Breast epithelium (tissue), 4 donors: ENCODE measurements around the gene TRNP1. TPM values are rescaled to one million over a fixed set of nuclear protein-coding genes. Genes with fewer than 3 reads are reported as not detected.

Source experiments
- DNase-seq, 2 donors: peaks; one replicate each; pipeline ENCODE4 v3.0.0-alpha.2; 2019; ENCODE audit warnings: low spot score in 2 of 2
- H3K27ac ChIP-seq, 2 donors: fragments of 200-600 bp; sonication (generic) in 1 of 2; one replicate each; pipeline ENCODE4 v1.5.1; 2016 to 2019; ENCODE audit warnings: mild to moderate bottlenecking in 1 of 2
- H3K27me3 ChIP-seq, 2 donors: fragments of 200-600 bp; sonication (generic) in 1 of 2; one replicate each; pipeline versions ENCODE4 v1.5.1 to v1.6.0; 2017 to 2019; ENCODE audit warnings: control low read depth in 1 of 2, mild to moderate bottlenecking in 1 of 2
- H3K36me3 ChIP-seq: fragments of 200-600 bp; one replicate; pipeline ENCODE4 v1.5.1; 2019
- H3K4me1 ChIP-seq, 2 donors: fragments of 200-600 bp; sonication (generic); one replicate each; pipeline ENCODE4 v1.5.1; 2016 to 2019; ENCODE audit warnings: control low read depth in 1 of 2
- H3K4me3 ChIP-seq, 3 donors: fragments of 200-600 bp; sonication (generic); 1 replicate in 2 of 3; 2 replicates in 1 of 3; pipeline ENCODE4 v1.5.1; 2016 to 2019; ENCODE audit warnings: mild to moderate bottlenecking in 3 of 3, moderate library complexity in 2 of 3
- H3K9me3 ChIP-seq, 2 donors: fragments of 200-600 bp; sonication (generic) in 1 of 2; one replicate each; pipeline ENCODE4 v1.5.1; 2016 to 2019; ENCODE audit warnings: control low read depth in 1 of 2
- POLR2A ChIP-seq: fragments of 450-650 bp; IDR thresholded peaks from one replicate; pipeline ENCODE4 v1.6.1; 2016; ENCODE audit warnings: antibody characterized with exemption, mild to moderate bottlenecking, moderate library complexity
- POLR2AphosphoS5 ChIP-seq, 3 donors: sonication (generic); formaldehyde crosslinking; IDR thresholded peaks; one replicate each; pipeline ENCODE4 v1.6.1; 2017; ENCODE audit warnings: antibody characterized with exemption in 3 of 3
- intact Hi-C: fragments of 100-400 bp; cut with DNase I; formaldehyde crosslinking; loops from one replicate; pipeline ENCODE4 v1.15.1; 2023; ENCODE audit warnings: low total_unique reads
- total RNA-seq, 3 donors: library from RNA; depleted of rRNA; stranded (reverse); fragments of >200 nt; gene quantifications; one replicate each; pipeline ENCODE4 v1.1.0, GENCODE V29; 2016
- TF ChIP-seq, protein P1 (sequence below), 3 donors: fragments of 450-650 bp; IDR thresholded peaks; one replicate each; pipeline ENCODE4 v1.5.1; 2016 to 2017; ENCODE audit warnings: antibody characterized with exemption in 3 of 3, mild to moderate bottlenecking in 3 of 3, moderate library complexity in 3 of 3

TRNP1 gene
- total RNA-seq, 3 donors from 2014 or later: 1.6 to 27.8 (median 16.7) TPM

DNA sequence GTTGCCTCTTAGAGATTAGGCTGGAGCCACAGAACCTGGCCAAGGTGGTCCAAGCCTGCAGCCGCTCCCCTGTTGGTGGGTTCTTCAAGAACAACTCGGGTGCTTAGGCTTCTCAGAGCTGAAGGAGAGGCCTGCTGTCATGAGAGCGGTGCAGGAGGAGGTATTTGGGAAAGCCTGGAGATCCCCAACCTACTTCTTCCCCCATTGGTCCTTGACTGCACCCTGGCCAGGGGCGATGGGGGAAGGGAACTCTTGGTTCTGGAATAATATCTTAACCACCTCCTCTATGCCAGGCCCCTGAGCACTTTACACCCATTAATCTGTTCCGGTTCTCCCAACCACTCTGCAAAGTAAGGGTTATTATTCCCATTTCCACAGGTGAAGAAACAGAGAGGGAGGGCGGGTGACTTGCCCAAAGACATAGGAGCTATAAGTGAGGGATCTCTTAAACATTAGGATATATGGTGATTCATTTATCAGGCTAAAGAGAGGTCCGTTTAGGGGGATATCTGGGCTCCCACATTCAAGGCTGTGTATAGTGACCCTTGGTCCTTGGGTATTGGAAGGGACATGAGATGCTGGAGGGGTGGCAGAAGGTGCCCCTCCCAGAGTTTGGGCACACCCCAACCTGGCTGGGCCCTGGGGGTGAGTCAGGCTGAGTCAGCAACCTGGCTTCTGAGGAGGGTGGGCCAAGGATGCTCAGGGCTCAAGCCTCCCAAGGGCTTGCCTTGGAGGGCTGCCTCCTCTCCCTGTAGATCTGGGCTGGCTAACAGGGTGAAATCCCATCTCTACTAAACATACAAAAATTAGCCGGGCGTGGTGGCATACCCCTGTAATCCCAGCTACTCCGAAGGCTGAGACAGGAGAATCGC is 5.2 kb downstream of the TRNP1 start:
- intact Hi-C loops: loop anchor here (2.0 kb wide), 1 partner anchor 14 kb away; the partner anchor contains the start of gene TENT5B
- Histone ChIP-seq H3K27ac (peak overlapping the region; percentile 95), H3K36me3 (no peaks in the 10 kb centered on the region), H3K4me1 (peaks cover 5 to 20% of the 10 kb centered on the region in 2 donors), H3K27me3 (peaks cover 0 to 5% of the 10 kb centered on the region in 2 donors), H3K4me3 (peak overlapping the region in 2 of 3 donors; percentile 44 to 62), H3K9me3 (no peaks in the 10 kb centered on the region)
- TF ChIP-seq POLR2A: no peak
- TF ChIP-seq, protein P1, sequence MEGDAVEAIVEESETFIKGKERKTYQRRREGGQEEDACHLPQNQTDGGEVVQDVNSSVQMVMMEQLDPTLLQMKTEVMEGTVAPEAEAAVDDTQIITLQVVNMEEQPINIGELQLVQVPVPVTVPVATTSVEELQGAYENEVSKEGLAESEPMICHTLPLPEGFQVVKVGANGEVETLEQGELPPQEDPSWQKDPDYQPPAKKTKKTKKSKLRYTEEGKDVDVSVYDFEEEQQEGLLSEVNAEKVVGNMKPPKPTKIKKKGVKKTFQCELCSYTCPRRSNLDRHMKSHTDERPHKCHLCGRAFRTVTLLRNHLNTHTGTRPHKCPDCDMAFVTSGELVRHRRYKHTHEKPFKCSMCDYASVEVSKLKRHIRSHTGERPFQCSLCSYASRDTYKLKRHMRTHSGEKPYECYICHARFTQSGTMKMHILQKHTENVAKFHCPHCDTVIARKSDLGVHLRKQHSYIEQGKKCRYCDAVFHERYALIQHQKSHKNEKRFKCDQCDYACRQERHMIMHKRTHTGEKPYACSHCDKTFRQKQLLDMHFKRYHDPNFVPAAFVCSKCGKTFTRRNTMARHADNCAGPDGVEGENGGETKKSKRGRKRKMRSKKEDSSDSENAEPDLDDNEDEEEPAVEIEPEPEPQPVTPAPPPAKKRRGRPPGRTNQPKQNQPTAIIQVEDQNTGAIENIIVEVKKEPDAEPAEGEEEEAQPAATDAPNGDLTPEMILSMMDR (IDR thresholded peaks at IDR 0.05): no peak
- TF ChIP-seq POLR2AphosphoS5 (IDR thresholded peaks at IDR 0.05): no peak
- DNase-seq: no peak

DNA sequence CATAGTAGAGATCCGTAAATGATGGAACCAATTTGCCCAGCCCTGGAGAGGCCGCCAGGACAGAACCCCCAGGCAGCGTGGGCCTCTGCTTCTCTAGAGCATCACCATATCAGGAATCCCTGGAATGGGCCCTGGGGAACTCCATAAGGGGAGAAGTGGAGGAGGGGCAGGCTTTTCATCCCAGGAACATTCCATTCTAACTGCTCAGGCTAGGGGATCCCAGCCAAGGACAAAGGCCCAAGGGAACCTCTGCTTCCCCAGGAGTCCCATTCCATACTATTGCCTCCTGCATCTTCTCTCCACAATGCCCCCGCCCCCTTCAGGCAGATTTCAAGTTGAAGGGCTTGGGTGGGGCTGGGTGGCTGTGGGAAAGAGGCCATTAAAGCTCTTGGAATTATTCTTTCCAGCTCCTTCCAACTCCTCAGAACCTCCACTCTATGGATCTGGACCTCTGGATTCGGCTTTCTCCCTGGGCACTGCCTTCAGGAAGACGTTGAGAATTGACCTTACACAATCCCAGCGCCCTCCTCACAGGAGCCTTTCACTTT is 6.0 kb downstream of the TRNP1 start:
- Histone ChIP-seq H3K36me3 (no peaks in the 10 kb centered on the region), H3K9me3 (no peaks in the 10 kb centered on the region), H3K27me3 (peaks cover 0 to 4% of the 10 kb centered on the region in 2 donors), H3K4me3 (no peak overlapping the region), H3K27ac (peak overlapping the region; percentile 95), H3K4me1 (peaks cover 8 to 27% of the 10 kb centered on the region in 2 donors)
- TF ChIP-seq POLR2A (no peak), POLR2AphosphoS5 (IDR thresholded peaks at IDR 0.05) (peak; percentile 63 to 85 (median 83))
- intact Hi-C loops: loop anchor here (2.0 kb wide), 1 partner anchor 13 kb away; the partner anchor contains the start of gene TENT5B
- peak; percentile 82 to 98 for DNase-seq

DNA sequence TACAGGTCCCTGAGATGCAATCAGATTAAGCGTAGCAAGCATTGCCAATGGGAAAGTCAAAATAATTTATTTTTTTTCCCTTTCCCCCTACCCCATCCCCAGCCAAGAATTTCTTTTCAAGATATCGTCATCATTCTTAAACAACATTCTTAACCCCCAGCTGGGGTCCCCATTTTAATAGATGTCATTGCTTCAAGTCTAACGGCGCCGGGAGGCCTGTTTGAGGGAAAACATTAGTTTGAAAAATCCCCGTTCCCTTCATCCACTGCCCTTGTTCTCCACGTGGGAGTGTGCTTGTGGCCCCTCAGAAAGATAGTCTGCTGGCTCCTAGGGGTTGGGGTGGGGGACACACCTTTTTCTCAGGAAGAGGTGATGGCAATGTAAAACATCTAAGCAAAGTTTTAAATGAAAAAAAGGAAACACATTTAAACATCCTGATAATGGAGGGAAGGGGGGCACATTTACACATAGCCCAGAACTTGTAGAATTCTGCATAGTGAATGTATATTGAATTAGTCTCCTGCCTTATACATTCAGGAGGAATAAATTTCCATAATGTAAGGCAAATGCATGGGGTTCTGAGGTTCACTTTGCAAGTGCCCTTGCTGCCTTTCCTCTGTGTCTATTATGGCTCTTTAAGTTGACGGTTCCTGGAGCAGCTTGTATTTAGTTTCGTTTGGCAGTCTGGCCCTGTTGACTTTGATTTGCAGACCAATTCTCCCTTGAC is 6.8 kb downstream of the TRNP1 start:
- TF ChIP-seq POLR2AphosphoS5 (IDR thresholded peaks at IDR 0.05) (no peak), POLR2A (no peak)
- TF ChIP-seq, protein P1 (IDR thresholded peaks at IDR 0.05): no peak
- peak overlapping the region; percentile 95 for H3K27ac ChIP-seq
- peaks cover 14 to 34% of the 10 kb centered on the region in 2 donors for H3K4me1 ChIP-seq
- H3K36me3 ChIP-seq: no peaks in the 10 kb centered on the region
- H3K9me3 ChIP-seq: no peaks in the 10 kb centered on the region
- intact Hi-C loops: no loop called here
- no peak for DNase-seq
- H3K27me3 ChIP-seq: no peaks in the 10 kb centered on the region
- no peak overlapping the region for H3K4me3 ChIP-seq

DNA sequence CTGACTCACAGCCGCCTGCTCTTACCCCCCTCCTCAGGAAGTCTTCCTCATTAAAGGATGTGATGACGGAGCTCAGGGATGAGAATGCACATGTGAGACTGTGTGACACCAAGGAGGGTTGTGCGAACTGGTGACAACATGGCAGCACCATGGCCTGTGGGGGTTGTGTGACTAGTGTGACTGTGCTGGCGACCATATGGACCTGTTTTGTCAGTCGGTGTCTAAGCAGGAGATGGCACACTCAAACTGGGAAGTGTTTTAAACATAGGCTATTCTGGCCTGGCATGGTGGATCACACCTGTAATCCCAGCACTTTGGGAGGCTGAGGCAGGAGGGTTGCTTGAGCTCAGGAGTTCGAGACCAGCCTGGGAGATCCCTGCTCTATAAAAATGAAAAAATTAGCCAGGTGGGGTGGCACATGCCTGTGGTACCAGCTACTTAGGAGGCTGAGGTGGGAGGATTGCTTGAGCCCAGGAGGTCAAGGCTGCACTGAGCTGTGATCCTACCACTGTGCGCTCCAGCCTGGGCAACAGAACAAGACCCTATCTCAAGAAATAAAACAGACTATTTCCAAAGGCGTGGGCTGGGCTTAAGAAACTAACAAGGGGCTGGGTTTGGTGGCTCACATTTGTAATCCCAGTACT is 7.4 kb downstream of the TRNP1 start:
- H3K4me3 ChIP-seq: no peak overlapping the region
- peaks cover 14 to 38% of the 10 kb centered on the region in 2 donors for H3K4me1 ChIP-seq
- H3K27me3 ChIP-seq: no peaks in the 10 kb centered on the region
- H3K36me3 ChIP-seq: no peaks in the 10 kb centered on the region
- no peaks in the 10 kb centered on the region for H3K9me3 ChIP-seq
- peak overlapping the region; percentile 95 for H3K27ac ChIP-seq
- no peak for TF ChIP-seq POLR2A
- TF ChIP-seq, protein P1 (IDR thresholded peaks at IDR 0.05): no peak
- TF ChIP-seq POLR2AphosphoS5 (IDR thresholded peaks at IDR 0.05): no peak
- intact Hi-C loops: no loop called here
- DNase-seq: no peak
